PFSK-1 (cell line): Measurements from ENCODE around the gene FGGY.

ENCODE experiments used
- FOXP2 ChIP-seq: optimal IDR thresholded peaks from 2 replicates; pipeline ENCODE3; 2011; ENCODE audit warnings: borderline replicate concordance, control low read depth, inconsistent platforms; ENCODE audit not compliant: insufficient read depth; ENCODE audit errors: extremely low read length, extremely low read depth
- POLR2AphosphoS5 ChIP-seq: IDR thresholded peaks from 2 replicates; pipeline ENCODE4 v1.6.1; 2012; ENCODE audit warnings: low read depth, mild to moderate bottlenecking, control low read depth, low read length, moderate library complexity
- REST ChIP-seq, 2 experiments: IDR thresholded peaks; 2 replicates each; pipeline versions ENCODE4 v1.6.1 to v1.8.0; 2011 to 2012; ENCODE audit warnings: low read depth in 2 of 2, low read length in 2 of 2, control low read depth in 1 of 2, inconsistent platforms in 1 of 2, mild to moderate bottlenecking in 1 of 2, moderate library complexity in 1 of 2; ENCODE audit not compliant: insufficient read depth in 1 of 2
- SIN3A ChIP-seq: IDR thresholded peaks from 2 replicates; pipeline ENCODE4 v1.6.1; 2012; ENCODE audit warnings: mild to moderate bottlenecking, low read length, moderate library complexity, borderline replicate concordance; ENCODE audit not compliant: insufficient read depth
- TAF1 ChIP-seq: IDR thresholded peaks from 2 replicates; pipeline ENCODE4 v1.6.1; 2012; ENCODE audit warnings: low read length, control low read depth, borderline replicate concordance; ENCODE audit not compliant: insufficient read depth

FGGY gene

GRCh38 chr1:59678040-59678439 is 381.1 kb downstream of the FGGY start:
- TF ChIP-seq TAF1 (no peak), REST (IDR thresholded peaks at IDR 0.05; ENCODE audit: insufficient read depth in 1 of 2, low read depth in 2 of 2, low read length in 2 of 2) (no peak)

- TF ChIP-seq SIN3A (0 out of 2 replicates have a peak, but pooled peaks have one; percentile 30), REST (IDR thresholded peaks at IDR 0.05; ENCODE audit: insufficient read depth in 1 of 2, low read depth in 2 of 2, low read length in 2 of 2) (0 out of 4 replicates have a peak, but pooled peaks of 1 of the 2 experiments have one; percentile 41), POLR2AphosphoS5 (peak; percentile 17; the same call in 1 of the 2 replicates), TAF1 (peak; percentile 38; the same call in 1 of the 2 replicates), FOXP2 (peak; percentile 48)
These were observed 381.8 kb downstream of the FGGY start for GRCh38 chr1:59678493-59679228.

- no peak for TF ChIP-seq TAF1
- no peak for TF ChIP-seq REST (IDR thresholded peaks at IDR 0.05; ENCODE audit: insufficient read depth in 1 of 2, low read depth in 2 of 2, low read length in 2 of 2)
- TF ChIP-seq POLR2AphosphoS5, result no peak
- no peak for TF ChIP-seq FOXP2
- TF ChIP-seq SIN3A, result no peak
These were observed 383.1 kb downstream of the FGGY start for GRCh38 chr1:59680044-59680443.

- TF ChIP-seq POLR2AphosphoS5 (no peak), TAF1 (no peak), REST (IDR thresholded peaks at IDR 0.05; ENCODE audit: insufficient read depth in 1 of 2, low read depth in 2 of 2, low read length in 2 of 2) (no peak), SIN3A (no peak), FOXP2 (no peak)
These were observed 385.6 kb downstream of the FGGY start for GRCh38 chr1:59682396-59683080.
